ENCODE results near the gene SLC7A10. TPM values are rescaled to one million over a fixed set of nuclear protein-coding genes. Genes with fewer than 3 reads are reported as not detected.

The SLC7A10 gene
- total and polyA plus RNA-seq, 7 donors, result 0.27 to 1.4 (median 1.1) TPM; not detected in 4

DNA sequence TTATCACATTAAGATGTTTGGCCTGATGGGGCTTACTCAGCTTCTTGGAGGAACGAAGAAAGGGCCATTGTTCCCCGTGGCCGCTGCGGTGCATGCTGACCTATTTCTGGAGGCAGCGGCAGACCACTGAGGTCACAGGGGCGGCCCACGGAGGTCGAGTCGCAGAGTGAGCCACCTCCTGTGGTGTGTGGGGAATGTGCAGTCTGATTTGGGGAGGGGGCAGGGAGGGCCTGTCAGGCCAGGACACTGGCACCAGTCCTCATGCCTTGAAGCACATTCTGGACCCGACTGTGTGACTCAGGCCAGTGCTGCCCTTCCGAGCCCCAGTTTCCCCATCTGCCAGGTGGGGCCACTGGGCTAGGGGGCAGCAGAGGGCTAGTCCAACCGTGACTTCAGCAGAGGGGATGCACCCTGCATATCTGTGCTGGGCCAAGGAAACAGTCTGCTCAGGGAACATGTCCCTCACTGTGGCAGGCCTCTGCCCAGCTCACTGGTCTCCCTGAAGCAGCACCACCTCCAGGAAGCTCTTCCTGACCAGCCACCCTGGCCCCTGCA lies 6.3 kb downstream of the SLC7A10 start:
- DNase-seq, result no peak
- no peak overlapping the region for H3K4me3 ChIP-seq
- no peak overlapping the region for H3K27ac ChIP-seq
- intact Hi-C loops (cut with DNase I), result no loop called here
- TF ChIP-seq, protein P1, sequence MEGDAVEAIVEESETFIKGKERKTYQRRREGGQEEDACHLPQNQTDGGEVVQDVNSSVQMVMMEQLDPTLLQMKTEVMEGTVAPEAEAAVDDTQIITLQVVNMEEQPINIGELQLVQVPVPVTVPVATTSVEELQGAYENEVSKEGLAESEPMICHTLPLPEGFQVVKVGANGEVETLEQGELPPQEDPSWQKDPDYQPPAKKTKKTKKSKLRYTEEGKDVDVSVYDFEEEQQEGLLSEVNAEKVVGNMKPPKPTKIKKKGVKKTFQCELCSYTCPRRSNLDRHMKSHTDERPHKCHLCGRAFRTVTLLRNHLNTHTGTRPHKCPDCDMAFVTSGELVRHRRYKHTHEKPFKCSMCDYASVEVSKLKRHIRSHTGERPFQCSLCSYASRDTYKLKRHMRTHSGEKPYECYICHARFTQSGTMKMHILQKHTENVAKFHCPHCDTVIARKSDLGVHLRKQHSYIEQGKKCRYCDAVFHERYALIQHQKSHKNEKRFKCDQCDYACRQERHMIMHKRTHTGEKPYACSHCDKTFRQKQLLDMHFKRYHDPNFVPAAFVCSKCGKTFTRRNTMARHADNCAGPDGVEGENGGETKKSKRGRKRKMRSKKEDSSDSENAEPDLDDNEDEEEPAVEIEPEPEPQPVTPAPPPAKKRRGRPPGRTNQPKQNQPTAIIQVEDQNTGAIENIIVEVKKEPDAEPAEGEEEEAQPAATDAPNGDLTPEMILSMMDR (IDR thresholded peaks at IDR 0.05), result no peak
- no peak for TF ChIP-seq POLR2A (IDR thresholded peaks at IDR 0.05)
- TF ChIP-seq EP300 (IDR thresholded peaks at IDR 0.05), result no peak
- no peak for TF ChIP-seq POLR2AphosphoS5 (IDR thresholded peaks at IDR 0.05)
- peaks cover 0 to 36% (median 12%) of the 10 kb centered on the region in 3 donors for H3K27me3 ChIP-seq
- no peaks in the 10 kb centered on the region for H3K4me1 ChIP-seq
- 69% methylated on average over 12 of the region's 12 CpGs for WGBS, 2 donors
- no peaks in the 10 kb centered on the region for H3K36me3 ChIP-seq
- no peaks in the 10 kb centered on the region for H3K9me3 ChIP-seq

DNA sequence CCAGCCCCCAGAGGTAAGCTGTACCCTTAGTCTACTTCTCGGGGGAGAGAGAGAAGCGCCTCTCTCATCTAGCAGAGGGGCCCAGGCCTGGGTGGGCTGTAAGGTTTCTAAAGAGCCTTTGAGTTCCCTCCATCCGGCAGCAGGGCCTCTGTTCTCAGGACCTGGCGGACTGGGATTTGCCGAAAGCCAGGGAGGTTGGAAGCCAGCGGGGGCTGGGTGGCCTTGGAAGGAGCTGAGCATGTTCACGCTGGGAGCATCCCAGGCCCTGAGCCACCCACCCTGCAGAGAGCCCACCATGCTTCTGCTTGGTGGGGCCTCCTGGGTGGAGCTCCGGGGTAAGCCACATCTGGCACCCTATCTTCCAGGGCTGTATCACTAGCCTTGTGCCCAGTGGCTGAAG lies 7.8 kb downstream of the SLC7A10 start:
- H3K36me3 ChIP-seq, result no peaks in the 10 kb centered on the region
- WGBS, 2 donors, result 90 to 94% methylated on average over 8 of the region's 8 CpGs

DNA sequence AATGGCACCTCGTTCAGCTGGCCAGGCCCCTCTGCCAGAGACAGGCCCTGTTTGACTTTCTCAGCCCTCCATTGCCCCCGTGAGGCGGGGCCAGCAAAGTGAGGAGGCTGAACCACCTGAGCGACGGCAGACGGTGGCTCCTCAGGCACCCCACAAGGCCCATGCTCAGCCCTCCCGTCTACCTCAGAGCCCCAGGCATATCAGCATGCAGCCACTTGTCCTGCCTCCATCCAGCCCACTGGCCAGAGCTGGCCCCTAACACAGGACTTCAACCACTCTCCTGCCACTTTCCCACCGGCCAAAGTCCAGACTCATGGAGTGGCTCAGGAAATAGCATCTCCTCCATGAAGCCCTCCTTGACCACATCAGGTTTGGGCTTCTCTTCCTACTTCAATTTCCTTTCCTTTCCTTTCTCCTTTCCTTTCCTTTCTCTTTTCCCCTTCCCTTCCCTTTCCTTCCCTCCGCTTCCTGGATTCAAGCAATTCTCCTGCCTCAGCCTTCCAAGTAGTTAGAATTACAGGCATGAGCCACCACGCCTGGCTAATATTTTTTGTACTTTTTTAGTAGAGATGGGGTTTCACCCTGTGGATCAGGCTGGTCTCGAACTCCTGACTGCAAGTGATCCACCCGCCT lies 9.3 kb downstream of the SLC7A10 start:
- TF ChIP-seq POLR2AphosphoS5 (IDR thresholded peaks at IDR 0.05) (no peak), POLR2A (IDR thresholded peaks at IDR 0.05) (no peak), EP300 (IDR thresholded peaks at IDR 0.05) (no peak)
- TF ChIP-seq, protein P1 (IDR thresholded peaks at IDR 0.05), result no peak
- Histone ChIP-seq H3K4me3 (no peak overlapping the region), H3K9me3 (no peaks in the 10 kb centered on the region), H3K27me3 (peaks cover 0 to 7% (median 0%) of the 10 kb centered on the region in 3 donors), H3K4me1 (no peaks in the 10 kb centered on the region), H3K36me3 (no peaks in the 10 kb centered on the region), H3K27ac (no peak overlapping the region)
- 79% methylated on average over 12 of the region's 12 CpGs for WGBS, 2 donors
- intact Hi-C loops (cut with DNase I), result no loop called here
- no peak for DNase-seq

More for the DNA sequence above, 7.8 kb downstream of the SLC7A10 start:
- no peak for DNase-seq
- no peaks in the 10 kb centered on the region for H3K4me1 ChIP-seq
- H3K9me3 ChIP-seq, result no peaks in the 10 kb centered on the region
- H3K4me3 ChIP-seq, result no peak overlapping the region
- TF ChIP-seq, protein P1 (IDR thresholded peaks at IDR 0.05), result no peak
- TF ChIP-seq POLR2AphosphoS5 (IDR thresholded peaks at IDR 0.05), result no peak
- no peak for TF ChIP-seq POLR2A (IDR thresholded peaks at IDR 0.05)
- TF ChIP-seq EP300 (IDR thresholded peaks at IDR 0.05), result no peak
- intact Hi-C loops (cut with DNase I), result no loop called here
- H3K27me3 ChIP-seq, result peaks cover 0 to 22% (median 0%) of the 10 kb centered on the region in 3 donors
- no peak overlapping the region for H3K27ac ChIP-seq

DNA sequence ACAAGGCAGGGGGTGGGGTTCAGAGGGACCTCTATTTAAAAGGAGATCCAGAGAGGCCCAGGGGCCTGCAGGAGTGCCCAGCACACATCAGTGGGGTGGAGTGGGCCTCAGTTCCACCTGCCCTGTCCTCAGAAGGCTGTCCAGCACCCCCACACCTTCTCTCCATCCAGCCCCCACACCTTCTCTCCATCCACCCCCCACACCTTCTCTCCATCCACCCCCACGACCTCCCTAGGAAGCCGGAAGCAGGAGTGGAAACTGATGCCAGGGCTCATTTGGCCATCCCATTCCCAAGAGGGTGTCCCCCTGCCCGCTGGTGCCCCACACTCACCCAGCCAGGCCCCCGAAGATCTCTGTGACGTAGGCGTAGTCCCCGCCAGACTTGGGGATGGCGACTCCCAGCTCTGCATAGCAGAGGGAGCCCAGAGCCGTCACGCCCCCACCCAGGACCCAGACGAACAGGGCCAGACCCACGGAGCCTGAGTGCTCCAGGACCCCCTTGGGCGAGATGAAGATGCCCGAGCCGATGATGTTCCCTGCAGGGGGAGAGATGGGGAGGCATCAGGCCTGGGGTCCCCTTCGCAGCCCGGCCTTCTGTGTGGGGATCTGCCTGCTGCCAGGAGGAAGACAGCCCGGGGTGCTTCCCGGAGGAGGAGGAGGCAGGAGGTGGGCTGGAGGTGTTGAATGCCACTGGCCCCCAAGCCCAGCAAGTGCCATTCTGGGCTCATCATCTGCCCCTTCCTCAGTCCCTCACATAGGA lies 10.0 kb downstream of the SLC7A10 start:
- no peak for DNase-seq
- H3K36me3 ChIP-seq, result no peaks in the 10 kb centered on the region
- no peak overlapping the region for H3K27ac ChIP-seq
- H3K4me3 ChIP-seq, result no peak overlapping the region
- no peaks in the 10 kb centered on the region for H3K4me1 ChIP-seq
- WGBS, 2 donors, result 93 to 94% methylated on average over 19 of the region's 19 CpGs
- intact Hi-C loops (cut with DNase I), result no loop called here
- H3K9me3 ChIP-seq, result no peaks in the 10 kb centered on the region
- TF ChIP-seq, protein P1 (IDR thresholded peaks at IDR 0.05), result no peak
- no peak for TF ChIP-seq POLR2A (IDR thresholded peaks at IDR 0.05)
- no peak for TF ChIP-seq POLR2AphosphoS5 (IDR thresholded peaks at IDR 0.05)
- no peak for TF ChIP-seq EP300 (IDR thresholded peaks at IDR 0.05)
- H3K27me3 ChIP-seq, result peaks cover 0 to under 1% (median 0%) of the 10 kb centered on the region in 3 donors
